ENCODE data around the gene ADAMTS17. TPM values are rescaled to one million over a fixed set of nuclear protein-coding genes. Genes with fewer than 3 reads are reported as not detected.
"Not testable (repeated sequence)": the region's sequence is repeated elsewhere in the genome, so short reads cannot be mapped to it uniquely, and the experiment has no call there.

Gene ADAMTS17
- total RNA-seq, 1 donor = 0.81 TPM

DNA sequence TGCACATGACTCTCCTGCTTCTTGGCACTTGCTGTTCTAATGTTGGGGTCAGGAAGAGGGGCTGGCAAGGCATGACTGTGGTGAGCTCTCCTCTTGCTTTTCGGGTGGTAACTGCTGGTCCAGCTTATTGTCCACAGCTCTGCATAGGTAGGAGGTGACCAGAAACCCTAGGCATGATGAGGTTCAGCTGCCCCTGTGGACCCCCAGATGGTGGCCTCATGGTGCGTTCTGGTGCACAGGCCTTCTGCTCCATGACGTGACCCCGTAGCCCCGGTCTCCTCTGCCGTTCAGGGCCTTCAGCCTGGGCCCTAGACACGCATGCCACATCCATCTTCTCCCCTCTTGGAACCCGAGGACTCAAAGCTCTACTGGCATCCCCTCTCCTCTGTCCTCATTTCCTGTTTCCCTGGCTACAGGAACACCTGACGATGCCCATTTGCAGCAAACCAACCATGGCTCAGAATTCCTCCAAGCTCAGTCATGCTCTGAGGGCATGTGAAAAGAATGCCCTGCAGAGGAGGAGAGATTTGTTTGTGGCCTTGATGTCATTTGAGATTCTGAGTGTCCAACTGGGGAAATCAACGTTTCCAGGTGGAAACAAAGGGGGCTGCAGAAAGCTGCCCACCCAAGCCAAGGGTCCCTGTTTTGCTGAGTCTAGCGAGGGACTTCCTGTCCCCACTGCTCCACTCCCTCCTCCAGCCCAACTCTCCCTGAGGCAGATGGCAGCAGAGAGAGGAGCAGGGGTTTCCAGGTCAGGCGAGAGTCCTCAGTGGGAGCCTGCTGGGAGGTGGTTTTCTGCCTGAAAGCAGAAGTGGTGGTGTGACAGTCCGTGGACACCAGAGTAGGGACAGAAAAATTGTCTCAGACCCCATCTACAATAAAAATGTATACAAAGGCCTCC, 409.8 kb downstream of the ADAMTS17 start:
- H3K4me3 ChIP-seq (ENCODE audit: low read depth, low read length) = no peak overlapping the region
- TF ChIP-seq CTCF (IDR thresholded peaks at IDR 0.05; ENCODE audit: insufficient read depth, low read length) = no peak
- DNase-seq (ENCODE audit: low read depth) = no peak

GRCh38 chr15:99930696-99931095, 411.1 kb downstream of the ADAMTS17 start:
- no peak for DNase-seq (ENCODE audit: low read depth)
- TF ChIP-seq CTCF (IDR thresholded peaks at IDR 0.05; ENCODE audit: insufficient read depth, low read length) = no peak
- no peak overlapping the region for H3K4me3 ChIP-seq (ENCODE audit: low read depth, low read length)

DNA sequence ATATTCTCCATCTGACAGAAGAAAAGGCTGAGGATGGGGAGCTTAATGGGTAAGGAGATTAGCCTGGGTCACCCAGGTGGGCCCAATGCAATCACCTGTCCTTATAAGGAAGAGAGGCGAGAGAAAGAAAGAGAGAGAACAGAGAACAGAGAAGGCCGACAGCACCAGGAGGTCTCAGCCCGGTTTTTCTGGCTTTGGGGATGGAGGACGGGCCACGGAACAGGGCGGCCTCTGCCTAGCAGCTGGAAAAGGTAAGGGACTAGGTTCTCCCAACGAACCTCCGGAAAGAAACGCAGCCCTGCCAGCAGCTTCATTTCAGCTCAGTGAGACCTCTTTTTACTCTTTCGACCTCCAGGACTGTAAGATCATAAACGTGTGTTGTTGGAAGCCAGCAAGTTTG, 412.5 kb downstream of the ADAMTS17 start:
- DNase-seq (ENCODE audit: low read depth) = no peak
- no peak for TF ChIP-seq CTCF (IDR thresholded peaks at IDR 0.05; ENCODE audit: insufficient read depth, low read length)
- H3K4me3 ChIP-seq (ENCODE audit: low read depth, low read length) = no peak overlapping the region

GRCh38 chr15:99928429-99928981, 413.3 kb downstream of the ADAMTS17 start:
- TF ChIP-seq CTCF (IDR thresholded peaks at IDR 0.05; ENCODE audit: insufficient read depth, low read length) = peak; percentile 46

DNA sequence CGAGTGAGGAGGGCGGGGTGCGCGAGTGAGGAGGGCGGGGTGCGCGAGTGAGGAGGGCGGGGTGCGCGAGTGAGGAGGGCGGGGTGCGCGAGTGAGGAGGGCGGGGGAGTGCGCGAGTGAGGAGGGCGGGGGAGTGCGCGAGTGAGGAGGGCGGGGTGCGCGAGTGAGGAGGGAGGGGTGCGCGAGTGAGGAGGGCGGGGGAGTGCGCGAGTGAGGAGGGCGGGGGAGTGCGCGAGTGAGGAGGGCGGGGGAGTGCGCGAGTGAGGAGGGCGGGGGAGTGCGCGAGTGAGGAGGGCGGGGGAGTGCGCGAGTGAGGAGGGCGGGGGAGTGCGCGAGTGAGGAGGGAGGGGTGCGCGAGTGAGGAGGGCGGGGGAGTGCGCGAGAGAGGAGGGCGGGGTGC, 415.2 kb downstream of the ADAMTS17 start:
- DNase-seq (ENCODE audit: low read depth); H3K4me3 ChIP-seq (ENCODE audit: low read depth, low read length): not testable (repeated sequence)

More at GRCh38 chr15:99928429-99928981, 413.3 kb downstream of the ADAMTS17 start:
- H3K4me3 ChIP-seq (ENCODE audit: low read depth, low read length) = peak overlapping the region; percentile 71
- peak; percentile 68 for DNase-seq (ENCODE audit: low read depth)

- peak overlapping the region; percentile 44 for H3K4me3 ChIP-seq (ENCODE audit: low read depth, low read length)
- no peak for TF ChIP-seq CTCF (IDR thresholded peaks at IDR 0.05; ENCODE audit: insufficient read depth, low read length)
- no peak for DNase-seq (ENCODE audit: low read depth)
Observed at GRCh38 chr15:99925661-99926461, 415.9 kb downstream of the ADAMTS17 start.

DNA sequence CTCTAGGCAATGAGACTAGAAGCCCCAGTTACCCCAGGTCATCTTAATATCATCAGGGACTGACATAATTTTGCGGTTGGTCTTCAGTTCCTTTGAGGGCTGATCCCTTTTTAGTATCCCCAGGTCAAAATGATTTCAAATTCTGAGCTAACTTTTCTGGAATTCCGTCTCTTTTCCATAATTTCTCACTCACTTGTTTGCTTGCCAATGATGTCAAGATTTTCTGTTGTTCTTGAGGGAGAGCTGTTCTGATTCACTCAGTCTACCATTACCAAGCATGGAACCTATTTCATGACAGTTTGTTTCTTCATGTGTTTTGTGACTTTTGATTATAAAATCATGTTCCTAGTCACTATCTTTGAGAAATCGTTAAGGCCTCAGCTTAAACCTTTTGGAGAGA, 418.1 kb downstream of the ADAMTS17 start:
- no peak for DNase-seq (ENCODE audit: low read depth)
- no peak overlapping the region for H3K4me3 ChIP-seq (ENCODE audit: low read depth, low read length)
- TF ChIP-seq CTCF (IDR thresholded peaks at IDR 0.05; ENCODE audit: insufficient read depth, low read length) = no peak
